Smooth muscle cell (in vitro differentiated cells): Measurements from ENCODE around the gene IGFBP3. TPM values are rescaled to one million over a fixed set of nuclear protein-coding genes. Genes with fewer than 3 reads are reported as not detected.

Source experiments
- DNase-seq: peaks from one replicate; lab custom pipeline; 2025; ENCODE audit not compliant: unreplicated experiment; lab: John Stamatoyannopoulos, UW
- H2AFZ ChIP-seq: fragments of 200-600 bp; sonication (generic); 2 replicates; pipeline ENCODE4 v1.6.0; 2016; ENCODE audit warnings: antibody characterized with exemption, low read depth, mild to moderate bottlenecking
- H3F3A ChIP-seq: fragments of 200-600 bp; sonication (generic); 2 replicates; pipeline ENCODE4 v1.6.0; 2017; ENCODE audit warnings: antibody characterized with exemption, low read depth
- H3K27ac ChIP-seq: fragments of 200-600 bp; sonication (generic); 2 replicates; pipeline ENCODE4 v1.5.1; 2016; ENCODE audit warnings: low read depth, mild to moderate bottlenecking
- H3K27me3 ChIP-seq: fragments of 200-600 bp; sonication (generic); 2 replicates; pipeline ENCODE4 v1.6.1; 2016; ENCODE audit warnings: low read depth, mild to moderate bottlenecking
- H3K36me3 ChIP-seq: fragments of 200-600 bp; sonication (generic); 2 replicates; pipeline ENCODE4 v1.5.1; 2016; ENCODE audit warnings: low read depth
- H3K4me1 ChIP-seq: fragments of 200-600 bp; sonication (generic); 2 replicates; pipeline ENCODE4 v1.5.1; 2016; ENCODE audit warnings: low read depth
- H3K4me2 ChIP-seq: fragments of 200-600 bp; sonication (generic); 2 replicates; pipeline ENCODE4 v1.6.0; 2016; ENCODE audit warnings: mild to moderate bottlenecking
- H3K4me3 ChIP-seq: fragments of 200-600 bp; sonication (generic); 2 replicates; pipeline ENCODE4 v1.5.1; 2016; ENCODE audit warnings: mild to moderate bottlenecking
- H3K79me2 ChIP-seq: fragments of 200-600 bp; sonication (generic); 2 replicates; pipeline ENCODE4 v1.6.0; 2016; ENCODE audit warnings: low read depth, mild to moderate bottlenecking
- H3K9ac ChIP-seq: fragments of 200-600 bp; sonication (generic); 2 replicates; pipeline ENCODE4 v1.6.0; 2016; ENCODE audit warnings: low read depth
- H3K9me3 ChIP-seq: fragments of 200-600 bp; sonication (generic); replicated peaks from 2 replicates; pipeline ENCODE4 v1.5.1; 2016; ENCODE audit warnings: low read depth
- H4K20me1 ChIP-seq: fragments of 200-600 bp; sonication (generic); 2 replicates; pipeline ENCODE4 v1.6.0; 2016; ENCODE audit warnings: low read depth
- WGBS: methylation state at CpG from one replicate; pipeline ENCODE4 v1.1.7; 2016; ENCODE audit warnings: low lambda C conversion rate; 5-methylcytosine and 5-hydroxymethylcytosine counted together
- polyA plus RNA-seq: library from polyadenylated mRNA; unstranded; fragments of >200 nt; fragmentation: Nextera tagmentation; extraction: Ambion mirVana; gene quantifications from 2 replicates; pipeline ENCODE4 v1.2.1, GENCODE V29; 2016
- total RNA-seq: library from RNA; depleted of rRNA; stranded (reverse); fragments of >200 nt; gene quantifications from 2 replicates; pipeline ENCODE4 v1.2.3, GENCODE V29; 2014
- TF ChIP-seq, protein P1 (sequence below): fragments of 200-600 bp; sonication (generic); IDR thresholded peaks from 2 replicates; pipeline ENCODE4 v1.5.1; 2017; ENCODE audit warnings: borderline replicate concordance, mild to moderate bottlenecking, antibody characterized with exemption; ENCODE audit not compliant: insufficient read depth, poor library complexity, severe bottlenecking

Gene IGFBP3
- total and polyA plus RNA-seq, 2 experiments from 2014 or later, result 1,956 to 4,025 TPM

DNA sequence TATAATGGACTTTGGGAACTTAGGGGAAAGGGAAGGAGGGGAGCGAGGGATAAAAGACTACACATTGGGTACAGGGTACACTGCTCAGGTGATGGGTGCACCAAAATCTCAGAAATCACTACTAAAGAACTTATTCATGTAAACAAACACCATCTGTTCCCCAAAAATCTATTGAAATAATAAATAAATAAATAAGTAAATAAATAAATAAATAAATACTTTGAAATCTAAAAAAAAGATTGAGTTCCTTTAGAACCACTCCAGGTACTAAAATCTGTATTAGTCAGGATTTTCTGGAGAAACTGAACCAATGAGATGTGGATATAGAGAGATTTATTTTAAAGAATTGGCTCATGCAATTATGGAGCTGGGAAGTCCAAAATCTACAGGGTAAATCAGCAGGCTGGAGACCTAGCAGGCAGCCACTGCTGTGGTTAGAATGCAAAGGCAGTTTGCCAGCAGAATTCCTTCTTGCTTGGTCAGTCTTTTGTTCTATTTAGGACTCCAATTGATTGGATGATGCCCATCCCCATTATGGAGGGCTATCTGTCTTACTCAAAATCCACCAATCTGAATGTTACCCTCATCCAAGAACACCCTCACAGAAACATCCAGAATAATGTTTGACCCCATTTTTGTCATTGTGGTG is 23.9 kb downstream of the IGFBP3 start:
- H3F3A ChIP-seq, result no peaks in the 10 kb centered on the region
- H3K79me2 ChIP-seq, result no peaks in the 10 kb centered on the region
- no peaks in the 10 kb centered on the region for H3K4me1 ChIP-seq
- TF ChIP-seq, protein P1, sequence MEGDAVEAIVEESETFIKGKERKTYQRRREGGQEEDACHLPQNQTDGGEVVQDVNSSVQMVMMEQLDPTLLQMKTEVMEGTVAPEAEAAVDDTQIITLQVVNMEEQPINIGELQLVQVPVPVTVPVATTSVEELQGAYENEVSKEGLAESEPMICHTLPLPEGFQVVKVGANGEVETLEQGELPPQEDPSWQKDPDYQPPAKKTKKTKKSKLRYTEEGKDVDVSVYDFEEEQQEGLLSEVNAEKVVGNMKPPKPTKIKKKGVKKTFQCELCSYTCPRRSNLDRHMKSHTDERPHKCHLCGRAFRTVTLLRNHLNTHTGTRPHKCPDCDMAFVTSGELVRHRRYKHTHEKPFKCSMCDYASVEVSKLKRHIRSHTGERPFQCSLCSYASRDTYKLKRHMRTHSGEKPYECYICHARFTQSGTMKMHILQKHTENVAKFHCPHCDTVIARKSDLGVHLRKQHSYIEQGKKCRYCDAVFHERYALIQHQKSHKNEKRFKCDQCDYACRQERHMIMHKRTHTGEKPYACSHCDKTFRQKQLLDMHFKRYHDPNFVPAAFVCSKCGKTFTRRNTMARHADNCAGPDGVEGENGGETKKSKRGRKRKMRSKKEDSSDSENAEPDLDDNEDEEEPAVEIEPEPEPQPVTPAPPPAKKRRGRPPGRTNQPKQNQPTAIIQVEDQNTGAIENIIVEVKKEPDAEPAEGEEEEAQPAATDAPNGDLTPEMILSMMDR, result no peak
- no peaks in the 10 kb centered on the region for H3K9me3 ChIP-seq
- H3K27me3 ChIP-seq, result no peaks in the 10 kb centered on the region
- no peak overlapping the region for H3K4me3 ChIP-seq
- DNase-seq, result no peak
- no peak overlapping the region for H2AFZ ChIP-seq
- H3K9ac ChIP-seq, result no peak overlapping the region
- no peaks in the 10 kb centered on the region for H4K20me1 ChIP-seq
- H3K4me2 ChIP-seq, result no peak overlapping the region
- no peak overlapping the region for H3K27ac ChIP-seq
- WGBS, result 100% methylated on average over 1 of the region's 1 CpG
- H3K36me3 ChIP-seq, result no peaks in the 10 kb centered on the region

DNA sequence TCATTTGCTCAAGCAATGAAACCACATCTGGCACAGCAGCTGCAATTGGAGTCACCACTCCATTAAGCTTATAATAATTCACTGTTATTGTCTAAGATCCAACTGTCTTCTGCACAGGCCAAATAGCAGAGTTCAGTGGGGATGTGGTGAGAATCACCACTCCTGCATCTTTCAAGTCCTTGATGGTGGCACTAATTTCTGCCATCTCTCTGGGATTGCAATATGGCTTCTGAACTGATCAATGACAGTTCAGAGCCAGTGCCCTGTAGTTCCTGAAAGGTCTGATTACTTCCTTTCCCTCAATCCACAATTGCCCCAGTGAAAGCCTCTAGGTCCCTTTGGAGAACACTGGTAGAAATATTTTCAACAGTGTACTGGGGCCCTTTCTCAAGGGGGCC is 26.4 kb downstream of the IGFBP3 start:
- H3K9ac ChIP-seq, result no peak overlapping the region
- TF ChIP-seq, protein P1, result no peak
- no peaks in the 10 kb centered on the region for H3K4me1 ChIP-seq
- no peaks in the 10 kb centered on the region for H4K20me1 ChIP-seq
- H3K36me3 ChIP-seq, result no peaks in the 10 kb centered on the region
- no peak overlapping the region for H3K4me3 ChIP-seq
- no peaks in the 10 kb centered on the region for H3K27me3 ChIP-seq
- no peak overlapping the region for H2AFZ ChIP-seq
- no peak for DNase-seq
- no peaks in the 10 kb centered on the region for H3F3A ChIP-seq
- H3K4me2 ChIP-seq, result no peak overlapping the region
- H3K79me2 ChIP-seq, result no peaks in the 10 kb centered on the region
- no peaks in the 10 kb centered on the region for H3K9me3 ChIP-seq
- H3K27ac ChIP-seq, result no peak overlapping the region

DNA sequence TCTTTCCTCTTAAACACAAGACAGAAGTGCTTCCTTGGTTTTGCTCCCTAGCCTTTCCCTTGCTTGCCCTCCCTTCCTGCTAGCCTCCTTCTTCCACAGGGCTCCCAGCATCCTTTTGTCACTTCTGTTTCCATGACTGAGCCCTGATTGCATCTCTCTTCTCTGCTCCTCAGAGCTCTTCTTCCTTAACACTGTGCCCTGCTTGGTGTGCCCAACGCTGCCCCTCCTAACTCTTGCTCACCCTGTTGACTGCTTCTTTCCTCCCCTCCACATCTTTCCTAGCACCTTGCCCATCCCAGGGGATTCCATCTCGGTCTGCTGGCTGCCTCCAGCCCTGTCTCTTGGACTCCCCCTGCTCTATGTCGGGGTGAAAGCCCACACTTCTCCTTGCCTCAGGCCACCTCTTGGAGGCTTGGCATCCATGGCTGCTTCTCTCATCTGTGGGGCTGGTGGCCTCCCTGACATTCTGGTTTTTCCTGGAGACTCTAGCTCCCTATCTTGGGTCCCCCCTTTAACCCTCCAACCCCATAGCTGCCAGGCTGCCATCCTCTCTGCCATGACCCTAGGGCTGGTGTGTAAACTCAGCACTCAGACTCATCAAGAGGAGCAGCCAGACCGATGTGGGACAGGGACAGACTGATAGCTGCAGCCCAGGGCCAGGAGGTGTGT is 26.9 kb downstream of the IGFBP3 start:
- TF ChIP-seq, protein P1, result no peak
- 90% methylated on average over 4 of the region's 4 CpGs for WGBS
- Histone ChIP-seq H3K36me3 (no peaks in the 10 kb centered on the region), H3F3A (no peaks in the 10 kb centered on the region), H3K27me3 (peaks cover 1% of the 10 kb centered on the region), H3K79me2 (no peaks in the 10 kb centered on the region), H3K9me3 (no peaks in the 10 kb centered on the region), H3K4me3 (no peak overlapping the region), H4K20me1 (no peaks in the 10 kb centered on the region), H3K4me2 (no peak overlapping the region), H3K4me1 (no peaks in the 10 kb centered on the region), H3K27ac (no peak overlapping the region), H2AFZ (no peak overlapping the region), H3K9ac (no peak overlapping the region)
- DNase-seq, result no peak
